GM21390 (cell line): ENCODE results near the gene IQCE.

ENCODE experiments used
- ATAC-seq: cut with Tn5 transposase; IDR thresholded peaks from one replicate; pipeline ENCODE4 v1.9.1; 2021; ENCODE audit not compliant: unreplicated experiment

The IQCE gene

GRCh38 chr7:2558629-2559282 lies at the start of gene IQCE:
Gene IQCE (plus strand): TSS chr7:2558979. CDS start chr7:2559182, 203 bp downstream.
- ATAC-seq = peak; percentile 53

GRCh38 chr7:2509298-2509906 lies 49.4 kb upstream of the IQCE start:
- ATAC-seq = no peak

- ATAC-seq = no peak
These were observed 48.5 kb upstream of the IQCE start for GRCh38 chr7:2510130-2510776.

- ATAC-seq = no peak
These were observed 47.6 kb upstream of the IQCE start for GRCh38 chr7:2510909-2511768.

GRCh38 chr7:2511769-2512168 lies 47.0 kb upstream of the IQCE start:
- ATAC-seq = no peak

- no peak for ATAC-seq
These were observed 46.6 kb upstream of the IQCE start for GRCh38 chr7:2512179-2512661.

GRCh38 chr7:2512713-2513112 lies 46.1 kb upstream of the IQCE start:
- no peak for ATAC-seq

GRCh38 chr7:2513702-2514101 lies 45.1 kb upstream of the IQCE start:
- no peak for ATAC-seq

- no peak for ATAC-seq
These were observed 44.0 kb upstream of the IQCE start for GRCh38 chr7:2514473-2515423.

GRCh38 chr7:2515424-2516193 lies 43.2 kb upstream of the IQCE start:
- ATAC-seq = no peak

- no peak for ATAC-seq
These were observed 42.6 kb upstream of the IQCE start for GRCh38 chr7:2516194-2516555.

GRCh38 chr7:2517026-2517425 lies 41.8 kb upstream of the IQCE start:
- no peak for ATAC-seq

- ATAC-seq = no peak
These were observed 40.9 kb upstream of the IQCE start for GRCh38 chr7:2517678-2518507.

GRCh38 chr7:2518737-2519118 lies 40.1 kb upstream of the IQCE start:
- ATAC-seq = no peak

GRCh38 chr7:2519119-2519930 lies 39.5 kb upstream of the IQCE start, which contains the start of gene LFNG:
Gene LFNG (plus strand): TSS chr7:2519774. CDS start chr7:2519862, 88 bp downstream.
- peak; percentile 84 for ATAC-seq

- ATAC-seq = no peak
These were observed 38.5 kb upstream of the IQCE start for GRCh38 chr7:2520131-2520760.

GRCh38 chr7:2520761-2521290 lies 38.0 kb upstream of the IQCE start:
- no peak for ATAC-seq
